ENCODE results near the gene HARBI1.

HARBI1 gene

GRCh38 chr11:46582588-46582987, 34.4 kb downstream of the HARBI1 start:
- Histone ChIP-seq H3K9me3 (no peaks in the 10 kb centered on the region), H3K27me3 (no peaks in the 10 kb centered on the region), H3K27ac (no peak overlapping the region), H3K4me3 (ENCODE audit: low read depth in 1 of 2, low read length in 1 of 2) (no peak overlapping the region), H3K4me1 (ENCODE audit: control insufficient read depth in 1 of 2, insufficient read depth in 1 of 2, low read depth in 1 of 2, low read length in 1 of 2) (no peaks in the 10 kb centered on the region), H3K36me3 (peaks cover 6% of the 10 kb centered on the region)
- no peak for TF ChIP-seq CTCF (IDR thresholded peaks at IDR 0.05)

GRCh38 chr11:46577058-46577457, 40.0 kb downstream of the HARBI1 start:
- H3K27ac ChIP-seq: no peak overlapping the region
- H3K27me3 ChIP-seq: no peaks in the 10 kb centered on the region
- no peaks in the 10 kb centered on the region for H3K9me3 ChIP-seq
- peaks cover 10 to 11% of the 10 kb centered on the region in 2 experiments for H3K4me1 ChIP-seq (ENCODE audit: control insufficient read depth in 1 of 2, insufficient read depth in 1 of 2, low read depth in 1 of 2, low read length in 1 of 2)
- no peak for TF ChIP-seq CTCF (IDR thresholded peaks at IDR 0.05)
- no peaks in the 10 kb centered on the region for H3K36me3 ChIP-seq
- no peak overlapping the region for H3K4me3 ChIP-seq (ENCODE audit: low read depth in 1 of 2, low read length in 1 of 2)

GRCh38 chr11:46574656-46575055, 42.4 kb downstream of the HARBI1 start:
- Histone ChIP-seq H3K27ac (no peak overlapping the region), H3K4me3 (ENCODE audit: low read depth in 1 of 2, low read length in 1 of 2) (no peak overlapping the region), H3K36me3 (no peaks in the 10 kb centered on the region), H3K4me1 (ENCODE audit: control insufficient read depth in 1 of 2, insufficient read depth in 1 of 2, low read depth in 1 of 2, low read length in 1 of 2) (peaks cover 11 to 15% of the 10 kb centered on the region in 2 experiments), H3K9me3 (no peaks in the 10 kb centered on the region), H3K27me3 (no peaks in the 10 kb centered on the region)
- TF ChIP-seq CTCF (IDR thresholded peaks at IDR 0.05): no peak

- TF ChIP-seq CTCF (IDR thresholded peaks at IDR 0.05): no peak
- Histone ChIP-seq H3K4me3 (ENCODE audit: low read depth in 1 of 2, low read length in 1 of 2) (no peak overlapping the region), H3K36me3 (no peaks in the 10 kb centered on the region), H3K9me3 (no peaks in the 10 kb centered on the region), H3K27ac (no peak overlapping the region), H3K4me1 (ENCODE audit: control insufficient read depth in 1 of 2, insufficient read depth in 1 of 2, low read depth in 1 of 2, low read length in 1 of 2) (peaks cover 1 to 5% of the 10 kb centered on the region in 2 experiments), H3K27me3 (no peaks in the 10 kb centered on the region)
Observed at GRCh38 chr11:46570790-46571398, 46.1 kb downstream of the HARBI1 start.

- no peaks in the 10 kb centered on the region for H3K27me3 ChIP-seq
- H3K9me3 ChIP-seq: no peaks in the 10 kb centered on the region
- H3K4me1 ChIP-seq (ENCODE audit: control insufficient read depth in 1 of 2, insufficient read depth in 1 of 2, low read depth in 1 of 2, low read length in 1 of 2): peaks cover 11 to 12% of the 10 kb centered on the region in 2 experiments
- no peak overlapping the region for H3K27ac ChIP-seq
- TF ChIP-seq CTCF (IDR thresholded peaks at IDR 0.05): no peak
- no peaks in the 10 kb centered on the region for H3K36me3 ChIP-seq
- no peak overlapping the region for H3K4me3 ChIP-seq (ENCODE audit: low read depth in 1 of 2, low read length in 1 of 2)
Observed at GRCh38 chr11:46565232-46565840, 51.7 kb downstream of the HARBI1 start.
